CD4-positive, alpha-beta T cell (primary cell): ENCODE measurements around the gene ZBTB46. TPM values are rescaled to one million over a fixed set of nuclear protein-coding genes. Genes with fewer than 3 reads are reported as not detected.

Experiments used
- ATAC-seq: fragments of 200-7000 bp; cut with Tn5 transposase; one replicate; pipeline ENCODE4 v1.10.0; 2022; ENCODE audit warnings: mild to moderate bottlenecking; ENCODE audit not compliant: poor library complexity
- CTCF ChIA-PET: fragments of 350-600 bp; sonication (Branson Sonifier 250); formaldehyde crosslinking; loops from one replicate; lab custom pipeline; 2021; ENCODE audit warnings: antibody characterized with exemption, inconsistent platforms; lab: Charles Lee
- POLR2A ChIA-PET: fragments of 350-600 bp; sonication (Branson Sonifier 250); formaldehyde crosslinking; loops from one replicate; lab custom pipeline; 2021; ENCODE audit warnings: antibody characterized with exemption, inconsistent platforms; lab: Charles Lee
- DNase-seq, 14 experiments: peaks; one replicate each; pipeline ENCODE4 v3.0.0-alpha.2; 2013 to 2020; ENCODE audit warnings: mixed read lengths in 2 of 14
- H3K27ac ChIP-seq, 2 donors: one replicate each; pipeline versions ENCODE4 v1.5.1 to v1.7.0; 2013; ENCODE audit warnings: low read length in 2 of 2, low read depth in 1 of 2, mild to moderate bottlenecking in 1 of 2
- H3K27me3 ChIP-seq, 2 experiments: 1 replicate in 1 of 2; 2 replicates in 1 of 2; pipeline versions ENCODE4 v1.6.1 to v1.7.0; 2013; ENCODE audit warnings: low read length in 2 of 2, control low read depth in 1 of 2, mild to moderate bottlenecking in 1 of 2, moderate library complexity in 1 of 2; ENCODE audit not compliant: insufficient read depth in 2 of 2, control insufficient read depth in 1 of 2
- H3K36me3 ChIP-seq: one replicate; pipeline ENCODE4 v1.6.1; 2013; ENCODE audit warnings: low read length, control low read depth; ENCODE audit not compliant: insufficient read depth
- H3K4me1 ChIP-seq: one replicate; pipeline ENCODE4 v1.6.1; 2013; ENCODE audit warnings: low read length, control low read depth; ENCODE audit not compliant: insufficient read depth
- H3K4me3 ChIP-seq: one replicate; pipeline ENCODE4 v1.5.1; 2013; ENCODE audit warnings: mild to moderate bottlenecking, low read length, moderate library complexity
- H3K9me3 ChIP-seq, 2 experiments: 1 replicate in 1 of 2; 2 replicates in 1 of 2; pipeline versions ENCODE4 v1.6.1 to v1.7.0; 2013; ENCODE audit warnings: low read length in 2 of 2, mild to moderate bottlenecking in 2 of 2, control low read depth in 1 of 2, moderate library complexity in 1 of 2; ENCODE audit not compliant: control insufficient read depth in 1 of 2, insufficient read depth in 1 of 2
- H3K27ac Mint-ChIP-seq: one replicate; pipeline ENCODE4 v1.8.0; 2020; ENCODE audit warnings: mixed read lengths
- H3K27me3 Mint-ChIP-seq: one replicate; pipeline ENCODE4 v1.8.0; 2021; ENCODE audit warnings: mixed read lengths
- H3K36me3 Mint-ChIP-seq: one replicate; pipeline ENCODE4 v1.8.0; 2021; ENCODE audit warnings: low read depth, mixed read lengths
- H3K4me1 Mint-ChIP-seq: one replicate; pipeline ENCODE4 v1.8.0; 2021; ENCODE audit warnings: low read depth, mixed read lengths
- H3K4me3 Mint-ChIP-seq: one replicate; pipeline ENCODE4 v1.8.0; 2020; ENCODE audit warnings: mild to moderate bottlenecking, mixed read lengths
- H3K9me3 Mint-ChIP-seq: one replicate; pipeline ENCODE4 v1.8.0; 2020; ENCODE audit warnings: mixed read lengths
- CTCF ChIP-seq: fragments of 200-600 bp; IDR thresholded peaks from one replicate; pipeline ENCODE4 v1.8.0; 2022; ENCODE audit warnings: antibody characterized with exemption, mild to moderate bottlenecking
- intact Hi-C, 2 experiments: fragments of 100-400 bp; cut with DNase I in 1 of 2; cut with micrococcal nuclease in 1 of 2; formaldehyde crosslinking; loops; one replicate each; pipeline versions ENCODE4 v1.15.1 to v1.9.0; 2023 to 2025; cut with DNase I, micrococcal nuclease
- total RNA-seq, 174 experiments: library from RNA in 2 of 174; stranded (reverse) in 2 of 174; gene quantifications; one replicate each; pipeline ENCODE4 v1.2.3 and lab custom pipeline; 2021 to 2026

The ZBTB46 gene
- total RNA-seq, 2 experiments from 2014 or later = 0.08 to 0.34 TPM

GRCh38 chr20:63836458-63837344 is 5.6 kb upstream of the ZBTB46 start:
- Histone ChIP-seq H3K27me3 (peaks cover 0 to 4% of the 10 kb centered on the region in 2 experiments), H3K9me3 (peaks cover 0 to 5% of the 10 kb centered on the region in 2 experiments), H3K4me3 (no peak overlapping the region), H3K4me1 (no peaks in the 10 kb centered on the region), H3K36me3 (no peaks in the 10 kb centered on the region), H3K27ac (no peak overlapping the region)
- Mint-ChIP-seq H3K27me3 (peaks cover 21% of the 10 kb centered on the region), H3K9me3 (no peaks in the 10 kb centered on the region), H3K27ac (no peak overlapping the region), H3K4me3 (no peak overlapping the region), H3K4me1 (no peaks in the 10 kb centered on the region), H3K36me3 (no peaks in the 10 kb centered on the region)
- ChIA-PET CTCF (no interaction called here), POLR2A (interaction anchor here (1.2 kb wide), 1 partner anchor 28 kb away, joined by 4 read pairs; the partner anchor contains the start of gene TPD52L2)
- TF ChIP-seq CTCF = no peak
- intact Hi-C loops = no loop called here
- no peak for ATAC-seq
- DNase-seq = no peak

DNA sequence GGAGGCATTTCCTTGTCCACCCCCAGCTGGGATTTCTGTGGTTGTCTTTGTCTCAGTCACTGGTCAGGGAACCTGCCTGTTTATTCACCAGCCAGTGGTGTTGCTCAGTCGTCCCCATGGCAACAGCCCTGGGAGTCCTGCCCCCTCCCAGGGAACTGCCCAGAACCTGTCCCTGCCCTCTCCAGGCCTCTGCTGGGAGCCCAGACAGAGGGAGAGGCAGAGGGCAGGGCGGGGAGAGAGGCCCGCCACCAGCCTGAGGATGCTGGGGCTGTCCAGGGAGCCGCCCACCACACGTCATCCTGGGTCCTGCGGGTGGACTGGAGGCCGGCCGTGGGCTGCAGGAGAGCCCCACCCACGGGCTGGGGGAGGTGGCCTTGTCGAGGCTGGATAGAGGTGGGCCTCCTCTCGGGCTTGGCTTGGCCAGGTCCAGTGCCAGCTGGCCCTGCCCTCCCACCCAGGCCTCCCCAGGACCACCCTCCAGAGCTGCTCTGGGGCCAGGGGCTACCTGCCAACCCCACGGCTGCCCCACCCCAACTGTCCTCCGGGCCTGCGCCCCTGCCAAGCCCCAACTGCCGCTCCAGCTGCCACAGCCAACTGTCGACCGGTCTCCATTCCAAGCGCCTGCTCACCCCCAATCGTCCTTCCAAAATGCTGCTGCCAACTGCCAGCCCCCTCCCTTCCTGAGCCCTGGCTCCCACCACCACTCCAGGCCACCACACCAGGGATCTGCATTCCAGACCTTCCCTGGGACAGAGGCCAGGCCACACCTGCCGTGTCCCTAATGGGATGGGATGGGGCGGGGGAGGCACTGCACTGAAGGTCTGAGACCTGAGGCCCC is 4.2 kb upstream of the ZBTB46 start:
- POLR2A ChIA-PET = no interaction called here
- DNase-seq = no peak
- H3K36me3 Mint-ChIP-seq = no peaks in the 10 kb centered on the region
- no peak for TF ChIP-seq CTCF
- no peaks in the 10 kb centered on the region for H3K9me3 Mint-ChIP-seq
- Histone ChIP-seq H3K27ac (no peak overlapping the region), H3K4me1 (peaks cover 1% of the 10 kb centered on the region), H3K36me3 (no peaks in the 10 kb centered on the region), H3K4me3 (no peak overlapping the region), H3K9me3 (peaks cover 0 to 5% of the 10 kb centered on the region in 2 experiments), H3K27me3 (peaks cover 0 to 4% of the 10 kb centered on the region in 2 experiments)
- H3K27ac Mint-ChIP-seq = no peak overlapping the region
- H3K4me1 Mint-ChIP-seq = no peaks in the 10 kb centered on the region
- H3K4me3 Mint-ChIP-seq = no peak overlapping the region
- intact Hi-C loops = no loop called here
- CTCF ChIA-PET = no interaction called here
- no peak for ATAC-seq
- H3K27me3 Mint-ChIP-seq = peaks cover 17% of the 10 kb centered on the region

DNA sequence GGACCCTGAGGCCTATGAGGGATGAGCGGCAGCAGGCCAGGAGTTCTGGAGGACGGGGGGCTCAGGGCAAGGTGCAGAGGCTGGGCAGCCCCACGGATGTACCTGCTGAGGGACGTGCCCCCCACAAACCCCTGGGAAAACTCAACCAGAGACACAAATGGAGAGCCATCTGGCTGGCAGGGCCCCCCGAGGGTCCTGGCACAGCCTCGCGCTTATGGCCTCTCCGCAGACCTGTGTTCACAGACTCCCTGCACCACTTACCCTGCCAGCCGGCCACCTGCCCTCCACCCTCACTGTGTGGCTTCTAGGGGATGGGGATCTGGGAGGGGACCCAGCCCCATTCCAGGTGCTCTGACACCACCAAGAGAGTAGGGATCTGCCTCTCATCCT is 3.4 kb upstream of the ZBTB46 start:
- no peak overlapping the region for H3K27ac ChIP-seq
- TF ChIP-seq CTCF = no peak
- peaks cover 7% of the 10 kb centered on the region for H3K4me1 Mint-ChIP-seq
- POLR2A ChIA-PET = no interaction called here
- no peak for DNase-seq
- H3K36me3 Mint-ChIP-seq = no peaks in the 10 kb centered on the region
- H3K4me1 ChIP-seq = peaks cover 9% of the 10 kb centered on the region
- no peaks in the 10 kb centered on the region for H3K9me3 Mint-ChIP-seq
- H3K27me3 Mint-ChIP-seq = peaks cover 24% of the 10 kb centered on the region
- no peak overlapping the region for H3K27ac Mint-ChIP-seq
- ATAC-seq = no peak
- H3K36me3 ChIP-seq = no peaks in the 10 kb centered on the region
- CTCF ChIA-PET = no interaction called here
- H3K27me3 ChIP-seq = peaks cover 7 to 9% of the 10 kb centered on the region in 2 experiments
- intact Hi-C loops = no loop called here
- H3K9me3 ChIP-seq = peaks cover 0 to 5% of the 10 kb centered on the region in 2 experiments
- H3K4me3 Mint-ChIP-seq = no peak overlapping the region
- no peak overlapping the region for H3K4me3 ChIP-seq
